Tibial artery (tissue), 4 donors: ENCODE measurements around the gene DSCAM.

ENCODE experiments used
- DNase-seq, 2 donors: peaks; one replicate each; pipeline ENCODE4 v3.0.0-alpha.2; 2019
- H3K27ac ChIP-seq, 2 donors: fragments of 200-600 bp; sonication (generic) in 1 of 2; 1 replicate in 1 of 2; 2 replicates in 1 of 2; pipeline ENCODE4 v1.5.1; 2018 to 2019; ENCODE audit warnings: mild to moderate bottlenecking in 1 of 2
- H3K27me3 ChIP-seq, 2 donors: fragments of 200-600 bp; sonication (generic) in 1 of 2; one replicate each; pipeline versions ENCODE4 v1.5.1 to v1.6.0; 2016 to 2019
- H3K36me3 ChIP-seq, 3 donors: fragments of 200-600 bp; sonication (generic) in 2 of 3; one replicate each; pipeline ENCODE4 v1.5.1; 2016 to 2019; ENCODE audit warnings: mild to moderate bottlenecking in 2 of 3
- H3K4me1 ChIP-seq, 4 donors: fragments of 200-600 bp; sonication (generic) in 2 of 4; 1 replicate in 3 of 4; 2 replicates in 1 of 4; pipeline ENCODE4 v1.5.1; 2016 to 2019
- H3K4me3 ChIP-seq, 2 donors: fragments of 200-600 bp; sonication (generic) in 1 of 2; 1 replicate in 1 of 2; 2 replicates in 1 of 2; pipeline ENCODE4 v1.5.1; 2018 to 2019; ENCODE audit warnings: mild to moderate bottlenecking in 2 of 2
- H3K9me3 ChIP-seq, 3 donors: fragments of 200-600 bp; sonication (generic) in 1 of 3; one replicate each; pipeline ENCODE4 v1.5.1; 2016 to 2019
- CTCF ChIP-seq, 2 experiments: fragments of 200-600 bp in 1 of 2; fragments of 450-650 bp in 1 of 2; IDR thresholded peaks; one replicate each; pipeline ENCODE4 v1.5.1; 2017 to 2019; ENCODE audit warnings: antibody characterized with exemption in 2 of 2, mild to moderate bottlenecking in 1 of 2, moderate library complexity in 1 of 2
- intact Hi-C: fragments of 100-400 bp; cut with DNase I; formaldehyde crosslinking; loops from one replicate; pipeline ENCODE4 v1.15.0; 2023; ENCODE audit warnings: low total_unique reads

Gene DSCAM

GRCh38 chr21:40489001-40489400 lies 358.0 kb downstream of the DSCAM start:
- Histone ChIP-seq H3K4me3 (no peak overlapping the region), H3K27ac (no peak overlapping the region), H3K36me3 (no peaks in the 10 kb centered on the region), H3K9me3 (peaks cover 0 to 9% (median 0%) of the 10 kb centered on the region in 3 donors), H3K27me3 (no peaks in the 10 kb centered on the region), H3K4me1 (no peaks in the 10 kb centered on the region)
- intact Hi-C loops = no loop called here
- DNase-seq = no peak
- no peak for TF ChIP-seq CTCF (IDR thresholded peaks at IDR 0.05)

GRCh38 chr21:40481764-40482163 lies 365.2 kb downstream of the DSCAM start:
- no peak for DNase-seq
- no peaks in the 10 kb centered on the region for H3K4me1 ChIP-seq
- H3K27me3 ChIP-seq = no peaks in the 10 kb centered on the region
- no peak overlapping the region for H3K27ac ChIP-seq
- no peak for TF ChIP-seq CTCF (IDR thresholded peaks at IDR 0.05)
- H3K36me3 ChIP-seq = no peaks in the 10 kb centered on the region
- H3K4me3 ChIP-seq = no peak overlapping the region
- intact Hi-C loops = no loop called here
- no peaks in the 10 kb centered on the region for H3K9me3 ChIP-seq

GRCh38 chr21:40474513-40474912 lies 372.4 kb downstream of the DSCAM start:
- Histone ChIP-seq H3K27ac (no peak overlapping the region), H3K4me3 (no peak overlapping the region), H3K27me3 (no peaks in the 10 kb centered on the region), H3K36me3 (no peaks in the 10 kb centered on the region), H3K4me1 (no peaks in the 10 kb centered on the region), H3K9me3 (no peaks in the 10 kb centered on the region)
- DNase-seq = no peak
- intact Hi-C loops = no loop called here
- TF ChIP-seq CTCF (IDR thresholded peaks at IDR 0.05) = no peak

- H3K9me3 ChIP-seq = no peaks in the 10 kb centered on the region
- H3K27ac ChIP-seq = no peak overlapping the region
- no peaks in the 10 kb centered on the region for H3K4me1 ChIP-seq
- intact Hi-C loops = no loop called here
- no peak for DNase-seq
- no peaks in the 10 kb centered on the region for H3K27me3 ChIP-seq
- TF ChIP-seq CTCF (IDR thresholded peaks at IDR 0.05) = no peak
- no peak overlapping the region for H3K4me3 ChIP-seq
- no peaks in the 10 kb centered on the region for H3K36me3 ChIP-seq
These were observed 374.9 kb downstream of the DSCAM start for GRCh38 chr21:40472013-40472412.

GRCh38 chr21:40471103-40471502 lies 375.9 kb downstream of the DSCAM start:
- Histone ChIP-seq H3K27me3 (no peaks in the 10 kb centered on the region), H3K4me1 (no peaks in the 10 kb centered on the region), H3K36me3 (no peaks in the 10 kb centered on the region), H3K4me3 (no peak overlapping the region), H3K9me3 (no peaks in the 10 kb centered on the region), H3K27ac (no peak overlapping the region)
- no peak for DNase-seq
- intact Hi-C loops = no loop called here
- no peak for TF ChIP-seq CTCF (IDR thresholded peaks at IDR 0.05)

- TF ChIP-seq CTCF (IDR thresholded peaks at IDR 0.05) = peak; percentile 6
These were observed 380.0 kb downstream of the DSCAM start for GRCh38 chr21:40466893-40467483.

More at GRCh38 chr21:40466893-40467483, 380.0 kb downstream of the DSCAM start:
- Histone ChIP-seq H3K36me3 (no peaks in the 10 kb centered on the region), H3K4me1 (no peaks in the 10 kb centered on the region), H3K9me3 (no peaks in the 10 kb centered on the region), H3K4me3 (no peak overlapping the region), H3K27me3 (no peaks in the 10 kb centered on the region), H3K27ac (no peak overlapping the region)
- intact Hi-C loops = no loop called here
- no peak for DNase-seq
